Esophagus squamous epithelium (tissue), 5 donors: Measurements from ENCODE around the gene KANK4. TPM values are rescaled to one million over a fixed set of nuclear protein-coding genes. Genes with fewer than 3 reads are reported as not detected.

Experiments used
- DNase-seq: peaks from one replicate; lab custom pipeline; 2025; lab: John Stamatoyannopoulos, UW
- H3K27ac ChIP-seq, 4 donors: fragments of 200-600 bp; sonication (generic); one replicate each; pipeline ENCODE4 v1.5.1; 2016 to 2019; ENCODE audit warnings: mild to moderate bottlenecking in 1 of 4
- H3K27me3 ChIP-seq, 4 donors: fragments of 200-600 bp; sonication (generic); 1 replicate in 3 of 4; 2 replicates in 1 of 4; pipeline versions ENCODE4 v1.5.1 to v1.6.0; 2017 to 2021; ENCODE audit warnings: antibody characterized with exemption in 1 of 4
- H3K36me3 ChIP-seq, 3 donors: fragments of 200-600 bp; sonication (generic); one replicate each; pipeline ENCODE4 v1.5.1; 2016 to 2019
- H3K4me1 ChIP-seq, 3 donors: fragments of 200-600 bp; sonication (generic); one replicate each; pipeline ENCODE4 v1.5.1; 2017 to 2019
- H3K4me3 ChIP-seq, 4 donors: fragments of 200-600 bp; sonication (generic); 1 replicate in 3 of 4; 2 replicates in 1 of 4; pipeline ENCODE4 v1.5.1; 2016 to 2019; ENCODE audit warnings: mild to moderate bottlenecking in 2 of 4, moderate library complexity in 1 of 4
- H3K9me3 ChIP-seq, 3 donors: fragments of 200-600 bp; sonication (generic); one replicate each; pipeline ENCODE4 v1.5.1; 2016 to 2019
- POLR2A ChIP-seq, 4 donors: fragments of 450-650 bp; IDR thresholded peaks; one replicate each; pipeline ENCODE4 v1.6.1; 2017; ENCODE audit warnings: antibody characterized with exemption in 4 of 4, mild to moderate bottlenecking in 4 of 4, moderate library complexity in 3 of 4
- WGBS, 2 donors: methylation state at CpG; one replicate each; pipeline ENCODE4 v1.1.5; 2018; 5-methylcytosine and 5-hydroxymethylcytosine counted together
- intact Hi-C: fragments of 100-400 bp; cut with DNase I; formaldehyde crosslinking; loops from one replicate; pipeline ENCODE4 v1.15.0; 2022
- total RNA-seq, 4 donors: library from RNA; depleted of rRNA; stranded (reverse); fragments of >200 nt; gene quantifications; one replicate each; pipeline ENCODE4 v1.1.0, GENCODE V29; 2016
- TF ChIP-seq, protein P1 (sequence below), 6 experiments: fragments of 450-650 bp in 4 of 6; fragments of 200-600 bp in 2 of 6; sonication (generic) in 2 of 6; IDR thresholded peaks; one replicate each; pipeline ENCODE4 v1.5.1; 2016 to 2019; ENCODE audit warnings: antibody characterized with exemption in 6 of 6, mild to moderate bottlenecking in 4 of 6, moderate library complexity in 4 of 6
- donor health status: DM: yes; HTN: yes; CAD: no.

Gene KANK4
- total RNA-seq, 4 donors from 2014 or later: 0.19 TPM; not detected in 3

DNA sequence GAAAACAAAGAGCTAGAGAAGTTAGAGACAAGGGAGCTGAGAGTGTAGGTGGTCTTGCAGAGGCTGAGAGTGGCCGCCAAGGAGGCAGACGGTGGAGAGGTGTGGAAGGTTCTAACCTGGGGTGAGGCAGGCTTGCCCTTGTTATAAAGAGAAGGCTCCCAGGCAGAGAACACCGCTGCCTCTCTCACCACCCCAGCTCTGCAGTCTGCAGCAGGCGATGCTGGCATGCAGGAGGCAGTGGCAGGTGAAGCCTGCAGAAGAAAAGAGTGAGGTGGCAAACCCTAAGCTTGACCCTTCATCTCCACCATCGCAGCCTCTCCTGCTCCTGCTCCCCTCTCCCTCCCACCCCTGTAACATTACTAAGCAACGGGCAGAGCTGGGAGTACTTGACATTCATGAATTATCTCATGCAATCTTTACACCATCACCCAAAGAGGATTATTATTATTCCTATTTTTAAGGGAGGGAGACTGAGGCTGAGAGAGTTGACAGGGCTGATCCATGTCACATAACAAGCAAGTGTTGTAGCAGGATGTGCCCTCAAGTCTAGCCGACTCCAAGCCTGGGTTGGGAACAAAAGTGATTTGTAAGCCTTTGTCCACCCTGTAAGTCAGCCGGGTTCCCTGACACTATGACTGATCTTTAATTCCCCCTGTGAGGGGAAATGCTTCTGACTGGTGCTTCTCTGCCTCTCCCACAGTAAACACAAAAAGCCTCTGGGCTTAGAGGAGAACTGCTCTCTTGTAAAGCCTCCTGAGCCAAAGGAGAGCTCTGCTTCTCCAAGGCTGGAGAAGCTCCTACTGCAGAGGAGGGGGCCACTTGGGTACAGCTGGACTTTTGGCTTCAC, 36.1 kb downstream of the KANK4 start:
- peaks cover 0 to 7% (median 0%) of the 10 kb centered on the region in 3 donors for H3K9me3 ChIP-seq
- no peak for DNase-seq
- 67 to 80% methylated on average over 7 to 8 of the region's 8 CpGs for WGBS, 2 donors
- no peak overlapping the region for H3K27ac ChIP-seq
- no peaks in the 10 kb centered on the region for H3K36me3 ChIP-seq
- H3K27me3 ChIP-seq: peaks cover 0 to 71% (median 0%) of the 10 kb centered on the region in 4 donors
- no peak overlapping the region for H3K4me3 ChIP-seq
- intact Hi-C loops: no loop called here
- TF ChIP-seq, protein P1, sequence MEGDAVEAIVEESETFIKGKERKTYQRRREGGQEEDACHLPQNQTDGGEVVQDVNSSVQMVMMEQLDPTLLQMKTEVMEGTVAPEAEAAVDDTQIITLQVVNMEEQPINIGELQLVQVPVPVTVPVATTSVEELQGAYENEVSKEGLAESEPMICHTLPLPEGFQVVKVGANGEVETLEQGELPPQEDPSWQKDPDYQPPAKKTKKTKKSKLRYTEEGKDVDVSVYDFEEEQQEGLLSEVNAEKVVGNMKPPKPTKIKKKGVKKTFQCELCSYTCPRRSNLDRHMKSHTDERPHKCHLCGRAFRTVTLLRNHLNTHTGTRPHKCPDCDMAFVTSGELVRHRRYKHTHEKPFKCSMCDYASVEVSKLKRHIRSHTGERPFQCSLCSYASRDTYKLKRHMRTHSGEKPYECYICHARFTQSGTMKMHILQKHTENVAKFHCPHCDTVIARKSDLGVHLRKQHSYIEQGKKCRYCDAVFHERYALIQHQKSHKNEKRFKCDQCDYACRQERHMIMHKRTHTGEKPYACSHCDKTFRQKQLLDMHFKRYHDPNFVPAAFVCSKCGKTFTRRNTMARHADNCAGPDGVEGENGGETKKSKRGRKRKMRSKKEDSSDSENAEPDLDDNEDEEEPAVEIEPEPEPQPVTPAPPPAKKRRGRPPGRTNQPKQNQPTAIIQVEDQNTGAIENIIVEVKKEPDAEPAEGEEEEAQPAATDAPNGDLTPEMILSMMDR (IDR thresholded peaks at IDR 0.05): no peak
- H3K4me1 ChIP-seq: peaks cover 0 to 21% (median 5%) of the 10 kb centered on the region in 3 donors

DNA sequence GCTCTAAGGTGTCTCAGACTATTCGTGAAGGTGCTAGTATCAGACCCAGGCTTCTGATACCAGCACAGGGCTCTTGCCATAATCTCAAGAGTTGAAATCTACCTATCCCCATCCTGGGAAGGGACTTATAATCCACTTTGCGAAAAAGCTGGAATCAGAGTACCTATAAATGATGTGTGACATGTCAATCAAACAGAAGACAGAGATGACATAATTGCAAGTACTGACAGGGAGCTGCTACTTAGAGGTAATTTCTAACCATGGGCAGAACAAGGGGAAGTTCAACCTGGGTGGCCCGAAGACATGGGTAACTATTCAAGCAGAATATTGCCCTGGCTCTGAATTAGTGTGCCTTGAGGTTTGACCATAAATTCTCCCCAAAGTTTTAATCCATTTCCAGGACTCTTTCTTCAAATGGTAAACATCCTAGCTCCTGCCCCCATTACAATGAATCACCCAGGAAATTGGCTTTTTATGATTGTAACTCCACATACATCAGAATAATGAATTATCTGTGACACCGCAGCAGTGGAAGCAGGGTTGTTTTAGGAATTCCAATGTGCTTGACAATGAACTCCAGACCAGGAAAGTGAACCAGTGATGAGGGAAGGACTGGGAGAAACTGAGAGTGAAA, 37.2 kb downstream of the KANK4 start:
- Histone ChIP-seq H3K4me3 (no peak overlapping the region), H3K4me1 (peaks cover 0 to 17% (median 5%) of the 10 kb centered on the region in 3 donors), H3K27me3 (peaks cover 0 to 60% (median 0%) of the 10 kb centered on the region in 4 donors), H3K36me3 (no peaks in the 10 kb centered on the region), H3K27ac (no peak overlapping the region), H3K9me3 (peaks cover 0 to 7% (median 0%) of the 10 kb centered on the region in 3 donors)
- no peak for DNase-seq
- intact Hi-C loops: no loop called here
- WGBS, 2 donors: 92% methylated on average over 3 to 4 of the region's 4 CpGs
- TF ChIP-seq, protein P1 (IDR thresholded peaks at IDR 0.05): no peak
- TF ChIP-seq POLR2A (IDR thresholded peaks at IDR 0.05): no peak

DNA sequence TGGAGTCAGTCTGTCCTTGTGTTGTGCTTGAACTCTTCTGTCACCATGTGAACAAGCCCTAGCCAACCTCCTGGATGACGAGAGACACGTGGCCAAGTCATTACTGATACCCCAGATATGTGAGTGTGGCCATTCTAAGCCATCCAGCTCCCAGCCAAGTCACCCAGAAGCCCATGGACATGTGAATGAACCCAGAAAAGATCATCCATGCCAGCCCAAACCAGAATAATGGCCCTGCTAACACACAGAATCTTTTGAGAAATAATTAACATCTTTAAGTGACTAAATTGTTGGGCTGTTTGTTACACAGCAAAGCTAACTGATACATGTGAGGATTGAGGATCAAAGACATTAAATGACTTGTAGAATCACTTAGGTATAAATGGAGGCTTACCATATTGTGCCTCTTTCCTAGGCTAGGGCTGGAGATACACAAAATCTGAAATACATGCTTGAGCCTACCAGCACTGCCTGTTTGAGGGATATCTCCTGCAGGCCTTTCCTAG, 38.2 kb downstream of the KANK4 start:
- no peak overlapping the region for H3K4me3 ChIP-seq
- no peak for DNase-seq
- no peaks in the 10 kb centered on the region for H3K36me3 ChIP-seq
- TF ChIP-seq, protein P1 (IDR thresholded peaks at IDR 0.05): no peak
- no peak for TF ChIP-seq POLR2A (IDR thresholded peaks at IDR 0.05)
- WGBS, 2 donors: 46 to 59% methylated on average over 2 of the region's 2 CpGs
- peaks cover 0 to 7% (median 0%) of the 10 kb centered on the region in 3 donors for H3K9me3 ChIP-seq
- peaks cover 0 to 50% (median 0%) of the 10 kb centered on the region in 4 donors for H3K27me3 ChIP-seq
- no peak overlapping the region for H3K27ac ChIP-seq
- peaks cover 0 to 7% (median 2%) of the 10 kb centered on the region in 3 donors for H3K4me1 ChIP-seq
- intact Hi-C loops: no loop called here

DNA sequence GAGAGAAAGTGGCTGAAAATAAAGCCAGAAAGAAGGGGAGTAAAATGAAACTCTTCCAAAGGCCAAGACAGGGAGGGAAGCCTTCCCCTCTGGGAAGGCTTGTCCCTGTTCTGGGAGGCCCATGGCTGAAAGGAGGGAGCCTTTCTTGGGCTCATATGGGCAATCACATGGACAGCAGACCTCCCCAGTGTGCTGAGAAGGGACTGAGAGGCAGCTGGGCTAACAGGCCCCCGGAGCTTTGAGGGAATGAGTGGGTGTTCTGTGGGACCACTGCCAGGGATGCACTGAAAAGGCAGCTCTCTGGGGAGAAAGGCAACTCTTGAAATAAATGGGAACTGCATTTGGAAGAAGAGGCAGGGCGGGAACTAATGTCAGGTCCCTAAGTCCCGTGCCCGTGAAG, 39.1 kb downstream of the KANK4 start:
- intact Hi-C loops: no loop called here
- Histone ChIP-seq H3K27me3 (peaks cover 0 to 42% (median 0%) of the 10 kb centered on the region in 4 donors), H3K9me3 (peaks cover 0 to 7% (median 0%) of the 10 kb centered on the region in 3 donors), H3K27ac (no peak overlapping the region), H3K4me1 (no peaks in the 10 kb centered on the region), H3K36me3 (no peaks in the 10 kb centered on the region), H3K4me3 (no peak overlapping the region)
- TF ChIP-seq, protein P1 (IDR thresholded peaks at IDR 0.05): no peak
- no peak for TF ChIP-seq POLR2A (IDR thresholded peaks at IDR 0.05)
- no peak for DNase-seq
- WGBS, 2 donors: 69 to 72% methylated on average over 3 to 4 of the region's 4 CpGs

DNA sequence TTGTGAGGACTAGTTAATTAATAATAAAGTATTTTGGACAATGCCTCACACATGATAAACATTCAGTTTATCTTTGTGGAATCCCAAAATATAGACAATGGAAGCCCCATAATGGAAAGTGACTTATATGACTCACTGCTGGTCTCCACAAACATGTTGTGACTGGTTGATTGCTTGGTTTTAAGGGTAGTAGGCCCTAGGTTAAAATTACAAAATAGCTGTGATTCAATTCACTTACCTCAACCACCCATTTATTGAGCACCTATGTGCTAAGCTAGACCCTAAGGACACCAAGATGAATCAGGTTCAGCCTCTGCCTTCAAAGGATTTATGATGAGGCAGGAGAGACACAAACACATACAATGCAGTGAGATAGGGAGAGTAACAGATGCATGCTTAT, 42.4 kb downstream of the KANK4 start:
- peaks cover 0 to 15% (median 0%) of the 10 kb centered on the region in 4 donors for H3K27me3 ChIP-seq
- no peak overlapping the region for H3K4me3 ChIP-seq
- H3K36me3 ChIP-seq: no peaks in the 10 kb centered on the region
- no peak for DNase-seq
- intact Hi-C loops: no loop called here
- no peak overlapping the region for H3K27ac ChIP-seq
- H3K4me1 ChIP-seq: no peaks in the 10 kb centered on the region
- TF ChIP-seq, protein P1 (IDR thresholded peaks at IDR 0.05): no peak
- no peak for TF ChIP-seq POLR2A (IDR thresholded peaks at IDR 0.05)
- peaks cover 0 to 7% (median 0%) of the 10 kb centered on the region in 3 donors for H3K9me3 ChIP-seq
